AG04450 (cell line): Measurements from ENCODE around the gene GLIS1. TPM values are rescaled to one million over a fixed set of nuclear protein-coding genes. Genes with fewer than 3 reads are reported as not detected.

ENCODE experiments used
- CTCF ChIA-PET: fragments of 300-600, 350-600 bp; formaldehyde crosslinking; extraction: SDS; loops from one replicate; lab custom pipeline; 2022; ENCODE audit warnings: antibody characterized with exemption, inconsistent platforms; lab: Charles Lee
- POLR2A ChIA-PET: fragments of 350-600 bp; formaldehyde crosslinking; extraction: SDS; loops from one replicate; lab custom pipeline; 2021; ENCODE audit warnings: antibody characterized with exemption, inconsistent platforms; lab: Yijun Ruan, JAX
- DNase-seq: peaks from one replicate; pipeline ENCODE4 v3.0.0-alpha.2; 2011; ENCODE audit warnings: low read depth, low spot score
- H3K27ac ChIP-seq: one replicate; pipeline ENCODE4 v1.5.1; 2012; ENCODE audit warnings: low read depth, low read length, control low read depth
- H3K27me3 ChIP-seq: one replicate; pipeline ENCODE4 v1.6.0; 2012; ENCODE audit warnings: low read length; ENCODE audit not compliant: control insufficient read depth, insufficient read depth
- H3K4me3 ChIP-seq: 2 replicates; pipeline ENCODE4 v1.5.1; 2011; ENCODE audit warnings: mild to moderate bottlenecking, low read depth, low read length, control low read depth
- H3K9me3 ChIP-seq: 2 replicates; pipeline ENCODE4 v1.5.1; 2012; ENCODE audit warnings: low read length; ENCODE audit not compliant: control insufficient read depth, insufficient read depth
- CTCF ChIP-seq: IDR thresholded peaks from 2 replicates; pipeline ENCODE4 v1.5.1; 2011; ENCODE audit warnings: low read depth, low read length, control low read depth, inconsistent platforms
- polyA plus RNA-seq: library from polyadenylated mRNA; depleted of rRNA; stranded (reverse); fragments of >200 nt; gene quantifications from 2 replicates; pipeline ENCODE4 v1.2.3, GENCODE V29; 2011

The GLIS1 gene
- polyA plus RNA-seq, 1 experiment: 0.77 TPM

- peaks cover 7% of the 10 kb centered on the region for H3K27me3 ChIP-seq
- H3K27ac ChIP-seq: no peak overlapping the region
- no peak for DNase-seq
- TF ChIP-seq CTCF: no peak
- ChIA-PET POLR2A (no interaction called here), CTCF (interaction anchor here (1.4 kb wide), 1 partner anchor 10 kb away, joined by 3 read pairs; no protein-coding TSS in a partner anchor)
- no peak overlapping the region for H3K4me3 ChIP-seq
- peaks cover 8% of the 10 kb centered on the region; the same call in 1 of the 2 replicates for H3K9me3 ChIP-seq
Measured at GRCh38 chr1:53461323-53462044, 277.5 kb downstream of the GLIS1 start.

GRCh38 chr1:53460666-53461322 is 278.2 kb downstream of the GLIS1 start:
- no peak overlapping the region for H3K27ac ChIP-seq
- peaks cover 7% of the 10 kb centered on the region for H3K27me3 ChIP-seq
- no peak for TF ChIP-seq CTCF
- peaks cover 8% of the 10 kb centered on the region; the same call in 1 of the 2 replicates for H3K9me3 ChIP-seq
- no peak for DNase-seq
- no peak overlapping the region for H3K4me3 ChIP-seq
- ChIA-PET POLR2A (no interaction called here), CTCF (no interaction called here)

- Histone ChIP-seq H3K27me3 (peaks cover 7% of the 10 kb centered on the region), H3K27ac (no peak overlapping the region), H3K4me3 (no peak overlapping the region), H3K9me3 (peaks cover 8% of the 10 kb centered on the region; the same call in 1 of the 2 replicates)
- ChIA-PET POLR2A (no interaction called here), CTCF (no interaction called here)
- no peak for TF ChIP-seq CTCF
- DNase-seq: no peak
Measured at GRCh38 chr1:53460211-53460634, 278.7 kb downstream of the GLIS1 start.

GRCh38 chr1:53459321-53460175 is 279.4 kb downstream of the GLIS1 start, which contains the start of gene DMRTB1:
Gene DMRTB1 (plus strand): TSS chr1:53459399. CDS start chr1:53459454, 55 bp downstream.
- Histone ChIP-seq H3K9me3 (peaks cover 8% of the 10 kb centered on the region; the same call in 1 of the 2 replicates), H3K27me3 (peaks cover 7% of the 10 kb centered on the region), H3K4me3 (no peak within 1 kb of the TSS), H3K27ac (no peak within 1 kb of the TSS)
- TF ChIP-seq CTCF: no peak
- CTCF ChIA-PET: interaction anchor here (1.4 kb wide), 1 partner anchor 295 kb away, joined by 4 read pairs; no protein-coding TSS in a partner anchor
- DNase-seq: no peak
- POLR2A ChIA-PET: interaction anchor here (0.6 kb wide), 1 partner anchor 361 kb away, joined by 6 read pairs; no protein-coding TSS in a partner anchor
